ENCODE results near the gene PRR22.

DNA sequence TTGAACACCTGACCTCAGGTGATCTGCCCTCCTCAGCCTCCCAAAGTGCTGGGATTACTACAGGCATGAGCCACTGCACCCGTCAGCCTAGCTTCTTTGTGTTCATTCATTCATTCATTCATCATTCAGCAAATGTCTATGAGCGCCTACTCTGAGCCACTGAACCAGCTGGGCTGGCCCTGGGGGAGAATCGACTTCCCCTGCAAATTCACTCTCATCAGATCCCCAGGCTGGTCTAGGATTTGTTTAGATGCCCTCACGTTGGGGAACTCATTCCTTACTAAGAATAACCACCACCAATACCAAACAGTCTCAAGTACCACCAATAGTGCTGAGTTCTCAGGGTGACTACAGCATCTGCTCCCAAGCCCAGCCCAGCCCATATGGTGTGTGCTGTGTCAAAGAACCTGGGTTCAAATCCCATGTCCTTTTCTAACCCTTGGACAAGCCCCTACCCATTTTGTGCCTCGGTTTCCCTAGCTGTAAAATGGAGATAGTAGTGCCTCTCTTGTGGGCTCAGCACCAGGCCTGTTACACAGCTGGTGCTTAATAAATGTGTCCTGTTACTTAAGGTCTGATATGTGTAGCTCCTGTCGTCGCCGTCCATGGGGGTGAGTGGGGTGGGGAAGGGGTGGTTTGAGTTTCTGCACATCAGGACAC, 37.1 kb upstream of the PRR22 start:
- TF ChIP-seq, protein P1, sequence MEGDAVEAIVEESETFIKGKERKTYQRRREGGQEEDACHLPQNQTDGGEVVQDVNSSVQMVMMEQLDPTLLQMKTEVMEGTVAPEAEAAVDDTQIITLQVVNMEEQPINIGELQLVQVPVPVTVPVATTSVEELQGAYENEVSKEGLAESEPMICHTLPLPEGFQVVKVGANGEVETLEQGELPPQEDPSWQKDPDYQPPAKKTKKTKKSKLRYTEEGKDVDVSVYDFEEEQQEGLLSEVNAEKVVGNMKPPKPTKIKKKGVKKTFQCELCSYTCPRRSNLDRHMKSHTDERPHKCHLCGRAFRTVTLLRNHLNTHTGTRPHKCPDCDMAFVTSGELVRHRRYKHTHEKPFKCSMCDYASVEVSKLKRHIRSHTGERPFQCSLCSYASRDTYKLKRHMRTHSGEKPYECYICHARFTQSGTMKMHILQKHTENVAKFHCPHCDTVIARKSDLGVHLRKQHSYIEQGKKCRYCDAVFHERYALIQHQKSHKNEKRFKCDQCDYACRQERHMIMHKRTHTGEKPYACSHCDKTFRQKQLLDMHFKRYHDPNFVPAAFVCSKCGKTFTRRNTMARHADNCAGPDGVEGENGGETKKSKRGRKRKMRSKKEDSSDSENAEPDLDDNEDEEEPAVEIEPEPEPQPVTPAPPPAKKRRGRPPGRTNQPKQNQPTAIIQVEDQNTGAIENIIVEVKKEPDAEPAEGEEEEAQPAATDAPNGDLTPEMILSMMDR (IDR thresholded peaks at IDR 0.05), result no peak
- no peak for TF ChIP-seq POLR2A (IDR thresholded peaks at IDR 0.05)

Data from lower leg skin (tissue), 3 donors.